K562 (cell line): ENCODE data around the gene FGF1. TPM values are rescaled to one million over a fixed set of nuclear protein-coding genes. Genes with fewer than 3 reads are reported as not detected.

Experiments
- ATAC-seq: fragments of 200-7000 bp; cut with Tn5 transposase; 3 replicates; pipeline ENCODE4 v1.9.1; 2020; ENCODE audit warnings: moderate library complexity
- BruUV-seq: library from RNA; stranded (reverse); fragments of 400-500 nt; replicated peaks from 2 replicates; lab custom pipeline; 2021; lab: Mats Ljungman, UMichigan
- CTCF ChIA-PET: fragments of 300-600 bp; formaldehyde crosslinking; extraction: SDS; loops from one replicate; lab custom pipeline; 2021; ENCODE audit warnings: low intra/inter-chr PET ratio; lab: Yijun Ruan, JAX
- POLR2A ChIA-PET: fragments of 300-600, 350-650 bp; sonication (Branson Sonifier 250); formaldehyde crosslinking; extraction: SDS; loops from one replicate; lab custom pipeline; 2021; ENCODE audit warnings: antibody characterized with exemption, inconsistent platforms; lab: Yijun Ruan, JAX
- DNase-seq, 4 experiments: peaks; one replicate each; pipeline versions ENCODE4 v3.0.0 to v3.0.0-alpha.2; 2011 to 2018; ENCODE audit warnings: low spot score in 3 of 4, mixed read lengths in 3 of 4; ENCODE audit errors: extremely low read depth in 1 of 4
- FAIRE-seq: peaks from 2 replicates; lab custom pipeline; 2011; peaks lifted over from hg19 to GRCh38; lab: Jason Lieb, UNC
- H2AFZ ChIP-seq: 2 replicates; pipeline ENCODE4 v1.6.0; 2011; ENCODE audit warnings: low read depth, low read length, control low read depth, inconsistent platforms
- H3K27ac ChIP-seq: fragments of 200-600 bp; 3 replicates; pipeline ENCODE4 v1.8.0; 2011; ENCODE audit warnings: low read depth, mild to moderate bottlenecking, control low read depth, inconsistent platforms, low read length, moderate library complexity, mixed read lengths; ENCODE audit errors: extremely low read depth
- H3K27me3 ChIP-seq, 2 experiments: fragments of 300-600 bp in 1 of 2; 2 replicates in 1 of 2; 3 replicates in 1 of 2; pipeline versions ENCODE4 v1.6.0 to v1.8.0; 2011; ENCODE audit warnings: inconsistent platforms in 2 of 2, low read length in 2 of 2, mild to moderate bottlenecking in 1 of 2, mixed read lengths in 1 of 2, moderate library complexity in 1 of 2; ENCODE audit not compliant: control insufficient read depth in 2 of 2, insufficient read depth in 2 of 2
- H3K36me3 ChIP-seq: fragments of 300-600 bp; 3 replicates; pipeline ENCODE4 v1.8.0; 2011; ENCODE audit warnings: mild to moderate bottlenecking, low read length, inconsistent platforms; ENCODE audit not compliant: control insufficient read depth, insufficient read depth
- H3K4me1 ChIP-seq, 2 experiments: fragments of 200-600 bp in 1 of 2; replicated peaks in 1 of 2; 2 replicates in 1 of 2; 3 replicates in 1 of 2; pipeline versions ENCODE4 v1.5.1 to v1.8.0; 2011; ENCODE audit warnings: inconsistent platforms in 2 of 2, low read length in 2 of 2, mild to moderate bottlenecking in 1 of 2, mixed read lengths in 1 of 2, moderate library complexity in 1 of 2; ENCODE audit not compliant: control insufficient read depth in 2 of 2, insufficient read depth in 2 of 2
- H3K4me2 ChIP-seq: 2 replicates; pipeline ENCODE4 v1.6.1; 2011; ENCODE audit warnings: low read length, control low read depth, inconsistent platforms, mixed read lengths; ENCODE audit not compliant: insufficient read depth
- H3K4me3 ChIP-seq: fragments of 200-600 bp; sonication (generic), shearing (Covaris generic); 2 replicates; pipeline ENCODE4 v1.5.1; 2016; ENCODE audit warnings: control low read depth, inconsistent platforms
- H3K79me2 ChIP-seq: fragments of 200-600 bp; 3 replicates; pipeline ENCODE4 v1.8.0; 2011; ENCODE audit warnings: low read length, inconsistent platforms; ENCODE audit not compliant: control insufficient read depth, insufficient read depth
- H3K9ac ChIP-seq, 2 experiments: 2 replicates each; pipeline versions ENCODE4 v1.6.0 to v1.6.1; 2011; ENCODE audit warnings: low read depth in 2 of 2, low read length in 2 of 2, control low read depth in 1 of 2, inconsistent platforms in 1 of 2, mild to moderate bottlenecking in 1 of 2, mixed read lengths in 1 of 2; ENCODE audit not compliant: insufficient read depth in 1 of 2
- H3K9me1 ChIP-seq: one replicate; pipeline ENCODE4 v1.6.0; 2011; ENCODE audit warnings: inconsistent platforms, mild to moderate bottlenecking, low read length, moderate library complexity; ENCODE audit not compliant: control insufficient read depth, insufficient read depth
- H3K9me3 ChIP-seq: replicated peaks from 2 replicates; pipeline ENCODE4 v1.5.1; 2011; ENCODE audit warnings: low read depth, low read length, inconsistent platforms; ENCODE audit not compliant: control insufficient read depth, insufficient read depth
- H4K20me1 ChIP-seq: replicated peaks from 2 replicates; pipeline ENCODE4 v1.6.1; 2011; ENCODE audit warnings: low read length, inconsistent platforms, mixed read lengths; ENCODE audit not compliant: control insufficient read depth, insufficient read depth
- ATF7 ChIP-seq: fragments of 450-650 bp; IDR thresholded peaks from 2 replicates; pipeline ENCODE4 v1.7.1; 2014; ENCODE audit warnings: mild to moderate bottlenecking, moderate library complexity
- BCL6 ChIP-seq: fragments of 250-450 bp; sonication (Bioruptor Pico); IDR thresholded peaks from 2 replicates; pipeline ENCODE4 v1.4.0; 2020
- BRD9 ChIP-seq: fragments of 450-650 bp; IDR thresholded peaks from 2 replicates; pipeline ENCODE4 v1.6.1; 2018; ENCODE audit warnings: low read depth; ENCODE audit not compliant: partially characterized antibody
- E2F3 ChIP-seq: fragments of 250-450 bp; sonication (Bioruptor Pico); IDR thresholded peaks from 2 replicates; pipeline ENCODE4 v1.4.0; 2020; ENCODE audit warnings: mild to moderate bottlenecking
- ELK3 ChIP-seq: fragments of 450-650 bp; formaldehyde crosslinking; IDR thresholded peaks from 2 replicates; pipeline ENCODE4 v1.4.0; 2020; ENCODE audit warnings: mild to moderate bottlenecking
- EP400 ChIP-seq: fragments of 450-650 bp; IDR thresholded peaks from 2 replicates; pipeline ENCODE4 v1.6.1; 2017; ENCODE audit warnings: antibody characterized with exemption, mild to moderate bottlenecking, moderate library complexity
- ESRRA ChIP-seq: fragments of 450-650 bp; IDR thresholded peaks from 2 replicates; pipeline ENCODE4 v1.6.1; 2014; ENCODE audit warnings: low read depth, mild to moderate bottlenecking, moderate library complexity, borderline replicate concordance
- EZH2 ChIP-seq: IDR thresholded peaks from 2 replicates; pipeline ENCODE4 v1.6.1; 2012; ENCODE audit warnings: low read depth, mild to moderate bottlenecking, inconsistent platforms, low read length, borderline replicate concordance
- GABPB1 ChIP-seq: sonication (generic); formaldehyde crosslinking; IDR thresholded peaks from 2 replicates; pipeline ENCODE4 v1.8.0; 2022; ENCODE audit warnings: mild to moderate bottlenecking, missing genetic modification reagents
- HCFC1 ChIP-seq: IDR thresholded peaks from 2 replicates; pipeline ENCODE4 v1.6.1; 2012; ENCODE audit warnings: low read depth, low read length, improper control_type of control experiment
- HDAC6 ChIP-seq: IDR thresholded peaks from 2 replicates; pipeline ENCODE4 v1.6.1; 2012; ENCODE audit warnings: low read depth, mild to moderate bottlenecking, control low read depth, inconsistent platforms, low read length, moderate library complexity
- KLF6 ChIP-seq: fragments of 250-450 bp; sonication (Bioruptor Pico); IDR thresholded peaks from 2 replicates; pipeline ENCODE4 v1.4.0; 2020; ENCODE audit warnings: mild to moderate bottlenecking, moderate library complexity, borderline replicate concordance
- L3MBTL2 ChIP-seq: fragments of 450-650 bp; IDR thresholded peaks from 2 replicates; pipeline ENCODE4 v1.6.1; 2016; ENCODE audit warnings: mild to moderate bottlenecking, moderate library complexity
- RBM39 ChIP-seq: fragments of 200-400 bp; formaldehyde crosslinking; optimal IDR thresholded peaks from 2 replicates; pipeline ENCODE3; 2018; ENCODE audit warnings: low read depth, low read length
- TBL1XR1 ChIP-seq, 2 experiments: IDR thresholded peaks; 2 replicates each; pipeline ENCODE4 v1.6.1; 2012; ENCODE audit warnings: improper control_type of control experiment in 2 of 2, low read length in 2 of 2, mild to moderate bottlenecking in 1 of 2
- THAP12 ChIP-seq: fragments of 250-450 bp; sonication (Bioruptor Pico); IDR thresholded peaks from 2 replicates; pipeline ENCODE4 v1.9.0; 2021; ENCODE audit warnings: mild to moderate bottlenecking, inconsistent platforms
- ZNF707 ChIP-seq: fragments of 250-450 bp; sonication (Bioruptor Pico); conservative IDR thresholded peaks from 2 replicates; pipeline ENCODE4 v1.8.0; 2022; ENCODE audit warnings: inconsistent platforms, mild to moderate bottlenecking, moderate library complexity
- WGBS: fragments of 100-300 bp; shearing (Covaris generic); methylation state at CpG from one replicate; pipeline ENCODE4 v1.1.6; 2016; ENCODE audit warnings: low coverage, mixed read lengths; ENCODE audit not compliant: insufficient coverage; ENCODE audit errors: missing lambda C conversion rate; 5-methylcytosine and 5-hydroxymethylcytosine counted together
- in situ Hi-C: fragments of 300-500 bp; cut with MboI; formaldehyde crosslinking; loops from 4 replicates; pipeline ENCODE4 v1.15.0; 2018; ENCODE audit warnings: inconsistent platforms, mixed read lengths
- intact Hi-C: fragments of 100-400 bp; cut with micrococcal nuclease; formaldehyde crosslinking; loops from 2 replicates; pipeline ENCODE4 v1.14.2; 2022
- polyA plus RNA-seq, 8 experiments: library from polyadenylated mRNA; depleted of rRNA in 4 of 8; stranded (reverse) in 5 of 8; unstranded in 3 of 8; fragments of >200 nt; fragmentation: Nextera tagmentation in 2 of 8; fragmentation: Illumina TruSeq in 1 of 8; extraction: Ambion mirVana in 2 of 8; extraction: Trizol in 1 of 8; gene quantifications; 2 replicates each; pipeline versions ENCODE4 v1.2.1 to v1.2.3, GENCODE V29; 2011 to 2014; ENCODE audit warnings: inconsistent platforms in 1 of 8, missing spikeins in 1 of 8
- total RNA-seq, 7 experiments: library from RNA; depleted of rRNA in 6 of 7; stranded (reverse); fragments of >200 nt in 6 of 7; fragmentation: Illumina TruSeq in 2 of 7; extraction: Trizol in 2 of 7; gene quantifications; 2 replicates each; pipeline versions ENCODE4 v1.2.1 to v1.2.3, GENCODE V29; 2011 to 2021; ENCODE audit warnings: low replicate concordance in 1 of 7
- TF ChIP-seq, protein P1 (sequence below): IDR thresholded peaks from 2 replicates; pipeline ENCODE4 v1.6.1; 2016; ENCODE audit warnings: missing genetic modification characterization, missing compliant biosample characterization

FGF1 gene
- total and polyA plus RNA-seq, 9 of the 15 experiments (the other 6 are each of a cell fraction or from before 2014, with no cell fraction given), result not detected

DNA sequence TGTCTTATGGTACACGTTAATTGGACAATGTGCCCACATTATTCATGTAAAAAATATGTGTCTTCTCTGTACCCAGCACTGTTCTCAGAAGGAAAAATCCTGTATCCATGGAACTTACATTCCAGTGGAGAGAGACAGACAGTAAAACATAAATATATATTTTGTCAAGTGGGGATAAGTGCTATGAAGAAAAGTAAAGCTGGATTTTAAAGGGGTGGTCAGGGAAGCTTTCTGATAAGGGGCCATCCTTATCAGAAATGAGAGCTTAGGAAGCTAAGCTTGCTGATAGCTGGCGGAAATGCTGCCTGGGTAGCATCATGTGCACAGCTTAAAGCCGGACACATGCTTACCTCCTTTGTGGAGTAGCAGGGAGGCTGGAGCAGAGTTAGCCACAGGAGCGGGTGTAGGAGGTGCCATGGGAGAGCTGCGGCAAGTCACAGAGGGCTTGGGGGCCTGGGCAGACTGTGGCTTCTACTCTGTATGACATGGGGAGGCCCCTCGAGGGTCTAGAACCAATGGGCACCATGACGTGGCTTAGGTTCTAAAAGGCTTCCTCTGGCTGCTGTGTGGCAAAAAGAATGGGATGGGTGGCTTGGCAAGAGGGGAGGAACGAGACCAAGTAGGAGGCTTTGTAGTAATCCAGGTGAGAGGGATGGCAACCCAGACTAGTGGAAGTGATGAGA lies 141.7 kb downstream of the FGF1 start (continued):
- TF ChIP-seq KLF6, result no peak
- TF ChIP-seq BCL6 (CRISPR knock-in tag), result no peak
- TF ChIP-seq, all 486 proteins: peak for 7

- ATAC-seq, result no peak
- no peak overlapping the region for H2AFZ ChIP-seq
- no peaks in the 10 kb centered on the region for H3K36me3 ChIP-seq
- no TSS peak for BruUV-seq
- FAIRE-seq, result no peak
- 11% methylated on average over 3 of the region's 3 CpGs for WGBS
- H3K9me3 ChIP-seq, result no peaks in the 10 kb centered on the region; the same call in 1 of the 2 replicates
- H3K4me1 ChIP-seq, result peaks cover 0 to 6% of the 10 kb centered on the region in 2 experiments; a peak in 3 of 5 replicates
- intact Hi-C loops, result loop anchor here (10.0 kb wide), 2 partner anchors 98 to 188 kb away; no protein-coding TSS in a partner anchor
- in situ Hi-C loops, result no loop called here
- H3K9me1 ChIP-seq, result no peaks in the 10 kb centered on the region
- CTCF ChIA-PET, result no interaction called here
- POLR2A ChIA-PET, result no interaction called here
- peaks cover 3 to 13% of the 10 kb centered on the region in 2 experiments; a peak in 3 of 5 replicates for H3K27me3 ChIP-seq
- H3K79me2 ChIP-seq, result no peaks in the 10 kb centered on the region
- H4K20me1 ChIP-seq, result no peaks in the 10 kb centered on the region
- H3K9ac ChIP-seq, result no peak overlapping the region
- H3K27ac ChIP-seq, result no peak overlapping the region
- H3K4me2 ChIP-seq, result no peak overlapping the region
- H3K4me3 ChIP-seq, result no peak overlapping the region
- DNase-seq, result no peak
- TF ChIP-seq E2F3 (no peak), EZH2 (no peak), ZNF707 (no peak), GABPB1 (no peak), THAP12 (CRISPR knock-in tag) (no peak), BRD9 (no peak), RBM39 (no peak), HCFC1 (no peak), ESRRA (no peak), TBL1XR1 (IDR thresholded peaks at IDR 0.05; ENCODE audit: low read length in 2 of 2) (no peak), HDAC6 (no peak), ELK3 (CRISPR knock-in tag) (no peak), ATF7 (no peak), L3MBTL2 (no peak), EP400 (no peak)
- TF ChIP-seq, protein P1, sequence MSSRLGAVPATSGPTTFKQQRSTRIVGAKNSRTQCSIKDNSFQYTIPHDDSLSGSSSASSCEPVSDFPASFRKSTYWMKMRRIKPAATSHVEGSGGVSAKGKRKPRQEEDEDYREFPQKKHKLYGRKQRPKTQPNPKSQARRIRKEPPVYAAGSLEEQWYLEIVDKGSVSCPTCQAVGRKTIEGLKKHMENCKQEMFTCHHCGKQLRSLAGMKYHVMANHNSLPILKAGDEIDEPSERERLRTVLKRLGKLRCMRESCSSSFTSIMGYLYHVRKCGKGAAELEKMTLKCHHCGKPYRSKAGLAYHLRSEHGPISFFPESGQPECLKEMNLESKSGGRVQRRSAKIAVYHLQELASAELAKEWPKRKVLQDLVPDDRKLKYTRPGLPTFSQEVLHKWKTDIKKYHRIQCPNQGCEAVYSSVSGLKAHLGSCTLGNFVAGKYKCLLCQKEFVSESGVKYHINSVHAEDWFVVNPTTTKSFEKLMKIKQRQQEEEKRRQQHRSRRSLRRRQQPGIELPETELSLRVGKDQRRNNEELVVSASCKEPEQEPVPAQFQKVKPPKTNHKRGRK, result no peak
These were observed 143.0 kb downstream of the FGF1 start for GRCh38 chr5:142542906-142543305.
